HepG2 (cell line): ENCODE data around the gene ATG7. TPM values are rescaled to one million over a fixed set of nuclear protein-coding genes. Genes with fewer than 3 reads are reported as not detected.

ENCODE experiments used
- CC2D1A ChIP-seq: sonication (generic); formaldehyde crosslinking; IDR thresholded peaks from 2 replicates; pipeline ENCODE4 v1.8.1; 2023; ENCODE audit warnings: mild to moderate bottlenecking, missing genetic modification reagents
- GFI1 ChIP-seq: sonication (generic); formaldehyde crosslinking; IDR thresholded peaks from 2 replicates; pipeline ENCODE4 v1.5.0; 2020; ENCODE audit warnings: missing genetic modification reagents, mild to moderate bottlenecking, borderline replicate concordance
- MTF1 ChIP-seq: sonication (generic); formaldehyde crosslinking; IDR thresholded peaks from 2 replicates; pipeline ENCODE4 v1.5.0; 2020; ENCODE audit warnings: missing genetic modification reagents
- NCOA2 ChIP-seq: sonication (generic); formaldehyde crosslinking; IDR thresholded peaks from 2 replicates; pipeline ENCODE4 v1.8.0; 2022; ENCODE audit warnings: inconsistent platforms
- TCF7L2 ChIP-seq: IDR thresholded peaks from 2 replicates; pipeline ENCODE4 v1.6.1; 2011; ENCODE audit warnings: mild to moderate bottlenecking, low read depth, low read length, moderate library complexity
- YEATS4 ChIP-seq: sonication (generic); formaldehyde crosslinking; IDR thresholded peaks from 2 replicates; pipeline ENCODE4 v1.4.0; 2020; ENCODE audit warnings: missing genetic modification reagents, borderline replicate concordance
- ZC3H13 ChIP-seq: sonication (generic); formaldehyde crosslinking; IDR thresholded peaks from 2 replicates; pipeline ENCODE4 v1.8.1; 2023; ENCODE audit warnings: mild to moderate bottlenecking, missing genetic modification reagents, moderate library complexity
- ZNF709 ChIP-seq: sonication (generic); formaldehyde crosslinking; IDR thresholded peaks from 2 replicates; pipeline ENCODE4 v1.5.0; 2020; ENCODE audit warnings: mild to moderate bottlenecking, missing genetic modification reagents
- polyA plus RNA-seq, 8 experiments: library from polyadenylated mRNA; depleted of rRNA in 3 of 8; stranded (reverse) in 7 of 8; unstranded in 1 of 8; fragments of >200 nt; fragmentation: Illumina TruSeq in 4 of 8; extraction: Trizol in 4 of 8; gene quantifications; 2 replicates each; pipeline versions ENCODE4 v1.2.1 to v1.2.3, GENCODE V29; 2011 to 2016; ENCODE audit warnings: low read depth in 4 of 8, missing spikeins in 1 of 8, mixed read lengths in 1 of 8; ENCODE audit not compliant: insufficient read depth in 1 of 8
- total RNA-seq, 5 experiments: library from RNA; depleted of rRNA; stranded (reverse); fragments of >200 nt; fragmentation: Illumina TruSeq; extraction: Trizol; gene quantifications; 2 replicates each; pipeline ENCODE4 v1.2.3, GENCODE V29; 2016; ENCODE audit warnings: low read depth in 1 of 5
- TF ChIP-seq, protein P1 (sequence below), 2 experiments: sonication (generic) in 1 of 2; formaldehyde crosslinking in 1 of 2; IDR thresholded peaks; 2 replicates each; pipeline versions ENCODE4 v1.6.1 to v1.9.0; 2014 to 2022; ENCODE audit warnings: antibody characterized with exemption in 1 of 2, borderline replicate concordance in 1 of 2, inconsistent platforms in 1 of 2, low read depth in 1 of 2, missing genetic modification reagents in 1 of 2
- TF ChIP-seq, protein P2 (sequence below): fragments of 450-650 bp; IDR thresholded peaks from 2 replicates; pipeline ENCODE4 v1.6.1; 2017
- TF ChIP-seq, protein P3 (sequence below): sonication (generic); formaldehyde crosslinking; IDR thresholded peaks from 2 replicates; pipeline ENCODE4 v1.5.1; 2020; ENCODE audit warnings: missing genetic modification reagents, mild to moderate bottlenecking, borderline replicate concordance
- TF ChIP-seq, protein P4 (sequence below): sonication (generic); formaldehyde crosslinking; IDR thresholded peaks from 2 replicates; pipeline ENCODE4 v1.4.0; 2020; ENCODE audit warnings: missing genetic modification reagents
- TF ChIP-seq, protein P5 (sequence below): IDR thresholded peaks from 2 replicates; pipeline ENCODE4 v1.6.1; 2016; ENCODE audit warnings: low read depth
- TF ChIP-seq, protein P6 (sequence below): sonication (generic); formaldehyde crosslinking; IDR thresholded peaks from 2 replicates; pipeline ENCODE4 v1.5.1; 2020; ENCODE audit warnings: mild to moderate bottlenecking, missing genetic modification reagents, moderate library complexity

Gene ATG7
- total and polyA plus RNA-seq, 2 of the 13 experiments (the other 11 are each of a cell fraction or from before 2014, with no cell fraction given): 7.8 to 22.1 TPM

DNA sequence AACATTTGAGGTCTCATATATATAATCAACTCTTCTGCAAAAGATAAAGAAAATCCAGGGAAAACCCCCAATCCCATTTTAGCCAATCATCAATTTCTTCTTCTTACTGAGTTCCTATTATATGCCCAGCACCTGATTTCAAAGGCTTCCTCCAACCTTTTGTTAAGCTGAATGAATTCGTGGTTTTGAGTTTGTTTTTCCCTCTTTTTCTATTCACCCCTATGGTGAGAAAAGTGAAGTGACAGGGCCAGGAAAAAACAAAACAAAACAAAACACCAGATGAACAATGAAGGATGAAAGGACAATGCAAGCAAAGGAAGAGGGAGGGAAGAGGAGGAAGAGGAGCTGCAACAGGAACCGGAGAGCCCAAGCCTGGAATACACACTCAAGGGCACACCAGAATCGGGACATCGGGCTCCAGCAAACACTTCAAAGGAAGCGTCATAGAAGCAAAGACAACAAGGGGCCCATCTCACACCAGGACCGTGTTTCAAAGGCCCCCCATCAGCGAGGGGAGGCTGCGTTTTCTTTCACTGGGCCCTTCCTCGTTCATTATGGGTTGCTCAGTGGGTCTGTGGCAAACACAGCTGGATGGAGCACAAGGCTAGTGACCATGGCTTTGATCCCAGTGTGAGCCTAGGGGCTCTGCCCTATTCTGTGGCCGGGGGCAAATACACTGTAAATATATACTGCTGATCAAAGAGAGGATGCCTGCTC, 321.3 kb downstream of the ATG7 start (continued):
- TF ChIP-seq MTF1 (CRISPR knock-in tag): no peak
- no peak for TF ChIP-seq TCF7L2
- TF ChIP-seq GFI1 (CRISPR knock-in tag): no peak
- TF ChIP-seq ZNF709 (CRISPR knock-in tag): no peak
- TF ChIP-seq, protein P1, sequence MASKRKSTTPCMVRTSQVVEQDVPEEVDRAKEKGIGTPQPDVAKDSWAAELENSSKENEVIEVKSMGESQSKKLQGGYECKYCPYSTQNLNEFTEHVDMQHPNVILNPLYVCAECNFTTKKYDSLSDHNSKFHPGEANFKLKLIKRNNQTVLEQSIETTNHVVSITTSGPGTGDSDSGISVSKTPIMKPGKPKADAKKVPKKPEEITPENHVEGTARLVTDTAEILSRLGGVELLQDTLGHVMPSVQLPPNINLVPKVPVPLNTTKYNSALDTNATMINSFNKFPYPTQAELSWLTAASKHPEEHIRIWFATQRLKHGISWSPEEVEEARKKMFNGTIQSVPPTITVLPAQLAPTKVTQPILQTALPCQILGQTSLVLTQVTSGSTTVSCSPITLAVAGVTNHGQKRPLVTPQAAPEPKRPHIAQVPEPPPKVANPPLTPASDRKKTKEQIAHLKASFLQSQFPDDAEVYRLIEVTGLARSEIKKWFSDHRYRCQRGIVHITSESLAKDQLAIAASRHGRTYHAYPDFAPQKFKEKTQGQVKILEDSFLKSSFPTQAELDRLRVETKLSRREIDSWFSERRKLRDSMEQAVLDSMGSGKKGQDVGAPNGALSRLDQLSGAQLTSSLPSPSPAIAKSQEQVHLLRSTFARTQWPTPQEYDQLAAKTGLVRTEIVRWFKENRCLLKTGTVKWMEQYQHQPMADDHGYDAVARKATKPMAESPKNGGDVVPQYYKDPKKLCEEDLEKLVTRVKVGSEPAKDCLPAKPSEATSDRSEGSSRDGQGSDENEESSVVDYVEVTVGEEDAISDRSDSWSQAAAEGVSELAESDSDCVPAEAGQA (IDR thresholded peaks at IDR 0.05; ENCODE audit: low read depth): no peak
- TF ChIP-seq, protein P1 (CRISPR knock-in tag; IDR thresholded peaks at IDR 0.05; ENCODE audit: borderline replicate concordance): no peak
- no peak for TF ChIP-seq YEATS4 (CRISPR knock-in tag)
- TF ChIP-seq, protein P2, sequence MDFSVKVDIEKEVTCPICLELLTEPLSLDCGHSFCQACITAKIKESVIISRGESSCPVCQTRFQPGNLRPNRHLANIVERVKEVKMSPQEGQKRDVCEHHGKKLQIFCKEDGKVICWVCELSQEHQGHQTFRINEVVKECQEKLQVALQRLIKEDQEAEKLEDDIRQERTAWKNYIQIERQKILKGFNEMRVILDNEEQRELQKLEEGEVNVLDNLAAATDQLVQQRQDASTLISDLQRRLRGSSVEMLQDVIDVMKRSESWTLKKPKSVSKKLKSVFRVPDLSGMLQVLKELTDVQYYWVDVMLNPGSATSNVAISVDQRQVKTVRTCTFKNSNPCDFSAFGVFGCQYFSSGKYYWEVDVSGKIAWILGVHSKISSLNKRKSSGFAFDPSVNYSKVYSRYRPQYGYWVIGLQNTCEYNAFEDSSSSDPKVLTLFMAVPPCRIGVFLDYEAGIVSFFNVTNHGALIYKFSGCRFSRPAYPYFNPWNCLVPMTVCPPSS: no peak
- TF ChIP-seq, protein P3, sequence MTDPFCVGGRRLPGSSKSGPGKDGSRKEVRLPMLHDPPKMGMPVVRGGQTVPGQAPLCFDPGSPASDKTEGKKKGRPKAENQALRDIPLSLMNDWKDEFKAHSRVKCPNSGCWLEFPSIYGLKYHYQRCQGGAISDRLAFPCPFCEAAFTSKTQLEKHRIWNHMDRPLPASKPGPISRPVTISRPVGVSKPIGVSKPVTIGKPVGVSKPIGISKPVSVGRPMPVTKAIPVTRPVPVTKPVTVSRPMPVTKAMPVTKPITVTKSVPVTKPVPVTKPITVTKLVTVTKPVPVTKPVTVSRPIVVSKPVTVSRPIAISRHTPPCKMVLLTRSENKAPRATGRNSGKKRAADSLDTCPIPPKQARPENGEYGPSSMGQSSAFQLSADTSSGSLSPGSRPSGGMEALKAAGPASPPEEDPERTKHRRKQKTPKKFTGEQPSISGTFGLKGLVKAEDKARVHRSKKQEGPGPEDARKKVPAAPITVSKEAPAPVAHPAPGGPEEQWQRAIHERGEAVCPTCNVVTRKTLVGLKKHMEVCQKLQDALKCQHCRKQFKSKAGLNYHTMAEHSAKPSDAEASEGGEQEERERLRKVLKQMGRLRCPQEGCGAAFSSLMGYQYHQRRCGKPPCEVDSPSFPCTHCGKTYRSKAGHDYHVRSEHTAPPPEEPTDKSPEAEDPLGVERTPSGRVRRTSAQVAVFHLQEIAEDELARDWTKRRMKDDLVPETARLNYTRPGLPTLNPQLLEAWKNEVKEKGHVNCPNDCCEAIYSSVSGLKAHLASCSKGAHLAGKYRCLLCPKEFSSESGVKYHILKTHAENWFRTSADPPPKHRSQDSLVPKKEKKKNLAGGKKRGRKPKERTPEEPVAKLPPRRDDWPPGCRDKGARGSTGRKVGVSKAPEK (CRISPR knock-in tag): no peak
- no peak for TF ChIP-seq CC2D1A (CRISPR knock-in tag)
- TF ChIP-seq, protein P4, sequence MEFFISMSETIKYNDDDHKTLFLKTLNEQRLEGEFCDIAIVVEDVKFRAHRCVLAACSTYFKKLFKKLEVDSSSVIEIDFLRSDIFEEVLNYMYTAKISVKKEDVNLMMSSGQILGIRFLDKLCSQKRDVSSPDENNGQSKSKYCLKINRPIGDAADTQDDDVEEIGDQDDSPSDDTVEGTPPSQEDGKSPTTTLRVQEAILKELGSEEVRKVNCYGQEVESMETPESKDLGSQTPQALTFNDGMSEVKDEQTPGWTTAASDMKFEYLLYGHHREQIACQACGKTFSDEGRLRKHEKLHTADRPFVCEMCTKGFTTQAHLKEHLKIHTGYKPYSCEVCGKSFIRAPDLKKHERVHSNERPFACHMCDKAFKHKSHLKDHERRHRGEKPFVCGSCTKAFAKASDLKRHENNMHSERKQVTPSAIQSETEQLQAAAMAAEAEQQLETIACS (CRISPR knock-in tag): no peak
- no peak for TF ChIP-seq ZC3H13 (CRISPR knock-in tag)
- TF ChIP-seq, protein P5, sequence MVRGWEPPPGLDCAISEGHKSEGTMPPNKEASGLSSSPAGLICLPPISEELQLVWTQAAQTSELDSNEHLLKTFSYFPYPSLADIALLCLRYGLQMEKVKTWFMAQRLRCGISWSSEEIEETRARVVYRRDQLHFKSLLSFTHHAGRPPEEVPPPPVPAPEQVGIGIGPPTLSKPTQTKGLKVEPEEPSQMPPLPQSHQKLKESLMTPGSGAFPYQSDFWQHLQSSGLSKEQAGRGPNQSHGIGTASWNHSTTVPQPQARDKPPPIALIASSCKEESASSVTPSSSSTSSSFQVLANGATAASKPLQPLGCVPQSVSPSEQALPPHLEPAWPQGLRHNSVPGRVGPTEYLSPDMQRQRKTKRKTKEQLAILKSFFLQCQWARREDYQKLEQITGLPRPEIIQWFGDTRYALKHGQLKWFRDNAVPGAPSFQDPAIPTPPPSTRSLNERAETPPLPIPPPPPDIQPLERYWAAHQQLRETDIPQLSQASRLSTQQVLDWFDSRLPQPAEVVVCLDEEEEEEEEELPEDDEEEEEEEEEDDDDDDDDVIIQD (CRISPR knock-in tag): no peak
- TF ChIP-seq, protein P6, sequence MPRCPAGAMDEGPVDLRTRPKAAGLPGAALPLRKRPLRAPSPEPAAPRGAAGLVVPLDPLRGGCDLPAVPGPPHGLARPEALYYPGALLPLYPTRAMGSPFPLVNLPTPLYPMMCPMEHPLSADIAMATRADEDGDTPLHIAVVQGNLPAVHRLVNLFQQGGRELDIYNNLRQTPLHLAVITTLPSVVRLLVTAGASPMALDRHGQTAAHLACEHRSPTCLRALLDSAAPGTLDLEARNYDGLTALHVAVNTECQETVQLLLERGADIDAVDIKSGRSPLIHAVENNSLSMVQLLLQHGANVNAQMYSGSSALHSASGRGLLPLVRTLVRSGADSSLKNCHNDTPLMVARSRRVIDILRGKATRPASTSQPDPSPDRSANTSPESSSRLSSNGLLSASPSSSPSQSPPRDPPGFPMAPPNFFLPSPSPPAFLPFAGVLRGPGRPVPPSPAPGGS (CRISPR knock-in tag): no peak
- TF ChIP-seq NCOA2: peak; percentile 55
